IPS-18a (cell line): Measurements from ENCODE around the gene ERGIC2.

Experiments used
- H3K27ac ChIP-seq: one replicate; pipeline ENCODE4 v1.5.1; 2013; ENCODE audit warnings: low read length
- H3K27me3 ChIP-seq: one replicate; pipeline ENCODE4 v1.6.1; 2013; ENCODE audit warnings: mild to moderate bottlenecking, low read length; ENCODE audit not compliant: control insufficient read depth, insufficient read depth
- H3K36me3 ChIP-seq: one replicate; pipeline ENCODE4 v1.6.1; 2013; ENCODE audit warnings: low read depth, low read length; ENCODE audit not compliant: control insufficient read depth
- H3K4me1 ChIP-seq: one replicate; pipeline ENCODE4 v1.6.1; 2013; ENCODE audit warnings: low read depth, low read length; ENCODE audit not compliant: control insufficient read depth
- H3K4me3 ChIP-seq: one replicate; pipeline ENCODE4 v1.5.1; 2013; ENCODE audit warnings: low read length
- H3K9ac ChIP-seq: one replicate; pipeline ENCODE4 v1.6.1; 2013; ENCODE audit warnings: mild to moderate bottlenecking, low read length, moderate library complexity
- H3K9me3 ChIP-seq: one replicate; pipeline ENCODE4 v1.6.1; 2013; ENCODE audit warnings: low read depth, low read length; ENCODE audit not compliant: control insufficient read depth

The ERGIC2 gene

GRCh38 chr12:29380536-29381523 is at the start of gene ERGIC2:
TSS of gene ERGIC2 (minus strand) at chr12:29381172. CDS start at chr12:29371633, 9,539 bp downstream.
- H3K4me3 ChIP-seq: peak within 1 kb of the TSS; percentile 97

GRCh38 chr12:29430716-29431044 is 49.7 kb upstream of the ERGIC2 start:
- Histone ChIP-seq H3K4me3 (no peak overlapping the region), H3K9ac (no peak overlapping the region), H3K27me3 (no peaks in the 10 kb centered on the region), H3K9me3 (no peaks in the 10 kb centered on the region), H3K36me3 (no peaks in the 10 kb centered on the region), H3K27ac (no peak overlapping the region), H3K4me1 (peaks cover 5% of the 10 kb centered on the region)

More at GRCh38 chr12:29380536-29381523, at the start of gene ERGIC2:
- H3K9me3 ChIP-seq: no peaks in the 10 kb centered on the region
- peak within 1 kb of the TSS; percentile 98 for H3K9ac ChIP-seq
- peak within 1 kb of the TSS; percentile 88 for H3K27ac ChIP-seq
- H3K27me3 ChIP-seq: no peaks in the 10 kb centered on the region
- peaks cover 5% of the 10 kb centered on the region for H3K4me1 ChIP-seq
- no peaks in the 10 kb centered on the region for H3K36me3 ChIP-seq

- peaks cover 5% of the 10 kb centered on the region for H3K4me1 ChIP-seq
Measured at GRCh38 chr12:29429999-29430715, 49.2 kb upstream of the ERGIC2 start.

GRCh38 chr12:29428633-29429032 is 47.7 kb upstream of the ERGIC2 start:
- Histone ChIP-seq H3K4me3 (no peak overlapping the region), H3K4me1 (peaks cover 5% of the 10 kb centered on the region), H3K36me3 (no peaks in the 10 kb centered on the region), H3K27ac (no peak overlapping the region), H3K9ac (no peak overlapping the region), H3K9me3 (peaks cover 7% of the 10 kb centered on the region), H3K27me3 (no peaks in the 10 kb centered on the region)

More at GRCh38 chr12:29429999-29430715, 49.2 kb upstream of the ERGIC2 start:
- Histone ChIP-seq H3K4me3 (no peak overlapping the region), H3K27me3 (no peaks in the 10 kb centered on the region), H3K9me3 (no peaks in the 10 kb centered on the region), H3K36me3 (no peaks in the 10 kb centered on the region), H3K27ac (no peak overlapping the region), H3K9ac (no peak overlapping the region)

- Histone ChIP-seq H3K9ac (no peak overlapping the region), H3K4me3 (no peak overlapping the region), H3K27me3 (no peaks in the 10 kb centered on the region), H3K36me3 (no peaks in the 10 kb centered on the region), H3K4me1 (peaks cover 5% of the 10 kb centered on the region), H3K27ac (no peak overlapping the region), H3K9me3 (peaks cover 8% of the 10 kb centered on the region)
Measured at GRCh38 chr12:29427964-29428363, 47.0 kb upstream of the ERGIC2 start.

- Histone ChIP-seq H3K27ac (no peak overlapping the region), H3K4me3 (no peak overlapping the region), H3K4me1 (peaks cover 5% of the 10 kb centered on the region), H3K9me3 (peaks cover 8% of the 10 kb centered on the region), H3K27me3 (no peaks in the 10 kb centered on the region), H3K9ac (no peak overlapping the region), H3K36me3 (no peaks in the 10 kb centered on the region)
Measured at GRCh38 chr12:29426498-29426897, 45.5 kb upstream of the ERGIC2 start.

- no peaks in the 10 kb centered on the region for H3K27me3 ChIP-seq
- H3K36me3 ChIP-seq: no peaks in the 10 kb centered on the region
- no peak overlapping the region for H3K9ac ChIP-seq
- no peak overlapping the region for H3K27ac ChIP-seq
- peaks cover 5% of the 10 kb centered on the region for H3K4me1 ChIP-seq
- H3K4me3 ChIP-seq: no peak overlapping the region
- peaks cover 8% of the 10 kb centered on the region for H3K9me3 ChIP-seq
Measured at GRCh38 chr12:29425722-29426121, 44.8 kb upstream of the ERGIC2 start.

- H3K4me1 ChIP-seq: no peaks in the 10 kb centered on the region
- H3K27me3 ChIP-seq: no peaks in the 10 kb centered on the region
- no peak overlapping the region for H3K27ac ChIP-seq
- H3K9ac ChIP-seq: no peak overlapping the region
- peaks cover 4% of the 10 kb centered on the region for H3K9me3 ChIP-seq
- no peaks in the 10 kb centered on the region for H3K36me3 ChIP-seq
- H3K4me3 ChIP-seq: no peak overlapping the region
Measured at GRCh38 chr12:29416748-29417147, 35.8 kb upstream of the ERGIC2 start.

GRCh38 chr12:29415111-29415510 is 34.1 kb upstream of the ERGIC2 start:
- H3K9me3 ChIP-seq: peaks cover 4% of the 10 kb centered on the region
- H3K4me1 ChIP-seq: no peaks in the 10 kb centered on the region
- no peaks in the 10 kb centered on the region for H3K36me3 ChIP-seq
- H3K9ac ChIP-seq: no peak overlapping the region
- H3K27ac ChIP-seq: no peak overlapping the region
- no peaks in the 10 kb centered on the region for H3K27me3 ChIP-seq
- no peak overlapping the region for H3K4me3 ChIP-seq

GRCh38 chr12:29414368-29414767 is 33.4 kb upstream of the ERGIC2 start:
- Histone ChIP-seq H3K9me3 (peaks cover 4% of the 10 kb centered on the region), H3K27me3 (no peaks in the 10 kb centered on the region)

GRCh38 chr12:29405561-29405960 is 24.6 kb upstream of the ERGIC2 start:
- H3K9me3 ChIP-seq: no peaks in the 10 kb centered on the region
- H3K4me3 ChIP-seq: no peak overlapping the region
- no peak overlapping the region for H3K27ac ChIP-seq
- no peaks in the 10 kb centered on the region for H3K27me3 ChIP-seq
- no peaks in the 10 kb centered on the region for H3K4me1 ChIP-seq
- H3K36me3 ChIP-seq: no peaks in the 10 kb centered on the region
- no peak overlapping the region for H3K9ac ChIP-seq

More at GRCh38 chr12:29414368-29414767, 33.4 kb upstream of the ERGIC2 start:
- no peak overlapping the region for H3K27ac ChIP-seq
- no peaks in the 10 kb centered on the region for H3K4me1 ChIP-seq
- no peaks in the 10 kb centered on the region for H3K36me3 ChIP-seq
- no peak overlapping the region for H3K9ac ChIP-seq
- no peak overlapping the region for H3K4me3 ChIP-seq
